GM23248 (cell line): ENCODE data around the gene CDK15. TPM values are rescaled to one million over a fixed set of nuclear protein-coding genes. Genes with fewer than 3 reads are reported as not detected.

Experiments
- DNase-seq: peaks from one replicate; pipeline ENCODE4 v3.0.0-alpha.2; 2015
- H2AFZ ChIP-seq: fragments of 200-600 bp; sonication (generic); 2 replicates; pipeline ENCODE4 v1.6.1; 2016; ENCODE audit warnings: antibody characterized with exemption
- H3F3A ChIP-seq: fragments of 200-600 bp; sonication (generic); 2 replicates; pipeline ENCODE4 v1.6.1; 2016; ENCODE audit warnings: mild to moderate bottlenecking, antibody characterized with exemption, mixed run types; ENCODE audit not compliant: insufficient read depth
- H3K27ac ChIP-seq: fragments of 200-600 bp; sonication (generic); 2 replicates; pipeline ENCODE4 v1.5.1; 2016; ENCODE audit warnings: mild to moderate bottlenecking
- H3K27me3 ChIP-seq: fragments of 200-600 bp; sonication (generic); replicated peaks from 2 replicates; pipeline ENCODE4 v1.6.1; 2016; ENCODE audit warnings: mild to moderate bottlenecking; ENCODE audit not compliant: insufficient read depth
- H3K36me3 ChIP-seq: fragments of 200-600 bp; sonication (generic); 2 replicates; pipeline ENCODE4 v1.6.1; 2016; ENCODE audit warnings: low read depth, mild to moderate bottlenecking
- H3K4me1 ChIP-seq: fragments of 200-600 bp; sonication (generic); 2 replicates; pipeline ENCODE4 v1.6.1; 2016; ENCODE audit warnings: mild to moderate bottlenecking; ENCODE audit not compliant: insufficient read depth
- H3K4me2 ChIP-seq: fragments of 200-600 bp; sonication (generic); one replicate; pipeline ENCODE4 v1.6.1; 2016; ENCODE audit warnings: mild to moderate bottlenecking; ENCODE audit not compliant: unreplicated experiment
- H3K4me3 ChIP-seq: fragments of 200-600 bp; sonication (generic); 2 replicates; pipeline ENCODE4 v1.5.1; 2016; ENCODE audit warnings: mild to moderate bottlenecking
- H3K79me2 ChIP-seq: fragments of 200-600 bp; sonication (generic); 2 replicates; pipeline ENCODE4 v1.6.1; 2016; ENCODE audit warnings: mild to moderate bottlenecking; ENCODE audit not compliant: insufficient read depth
- H3K9ac ChIP-seq: fragments of 200-600 bp; sonication (generic); 2 replicates; pipeline ENCODE4 v1.6.1; 2016; ENCODE audit warnings: mild to moderate bottlenecking
- H3K9me2 ChIP-seq: fragments of 200-600 bp; sonication (generic); 2 replicates; pipeline ENCODE4 v1.6.1; 2016; ENCODE audit warnings: mixed run types, mild to moderate bottlenecking, moderate library complexity; ENCODE audit not compliant: insufficient read depth
- H3K9me3 ChIP-seq: fragments of 200-600 bp; sonication (generic); one replicate; pipeline ENCODE4 v1.6.1; 2017; ENCODE audit warnings: low read depth
- H4K20me1 ChIP-seq: fragments of 200-600 bp; sonication (generic); 2 replicates; pipeline ENCODE4 v1.6.0; 2016; ENCODE audit not compliant: insufficient read depth
- EZH2 ChIP-seq: fragments of 200-600 bp; sonication (generic); IDR thresholded peaks from 2 replicates; pipeline ENCODE4 v1.6.1; 2018; ENCODE audit warnings: antibody characterized with exemption, mild to moderate bottlenecking; ENCODE audit not compliant: insufficient read depth, poor library complexity, severe bottlenecking
- EZH2phosphoT487 ChIP-seq: fragments of 200-600 bp; sonication (generic); IDR thresholded peaks from 2 replicates; pipeline ENCODE4 v1.6.1; 2018; ENCODE audit warnings: antibody characterized with exemption, moderate library complexity, mild to moderate bottlenecking, low read depth; ENCODE audit not compliant: insufficient read depth
- WGBS, 2 experiments: methylation state at CpG; one replicate each; pipeline ENCODE4 v1.1.6; 2015 to 2017; ENCODE audit warnings: low lambda C conversion rate in 2 of 2, low coverage in 1 of 2; ENCODE audit errors: missing lambda C conversion rate in 2 of 2; 5-methylcytosine and 5-hydroxymethylcytosine counted together
- in situ Hi-C: fragments of 300-500 bp; cut with MboI; formaldehyde crosslinking; loops from 2 replicates; pipeline ENCODE4 v1.15.0; 2020
- polyA plus RNA-seq: library from polyadenylated mRNA; unstranded; fragments of >200 nt; fragmentation: Nextera tagmentation; extraction: Ambion mirVana; gene quantifications from 2 replicates; pipeline ENCODE4 v1.2.1, GENCODE V29; 2016
- total RNA-seq: library from RNA; depleted of rRNA; stranded (reverse); fragments of >200 nt; shearing (Covaris generic); gene quantifications from 2 replicates; pipeline ENCODE4 v1.2.3, GENCODE V29; 2014

Gene CDK15
- total and polyA plus RNA-seq, 2 experiments from 2014 or later: 0.88 to 1.3 TPM

GRCh38 chr2:201785135-201785534 lies 21.2 kb upstream of the CDK15 start:
- no peak for DNase-seq
- Histone ChIP-seq H3K9ac (no peak overlapping the region), H3K4me2 (no peak overlapping the region), H4K20me1 (no peaks in the 10 kb centered on the region), H3K4me1 (peaks cover 9% of the 10 kb centered on the region; the same call in 1 of the 2 replicates), H3K36me3 (no peaks in the 10 kb centered on the region), H3K79me2 (peaks cover 6% of the 10 kb centered on the region), H3K9me3 (no peaks in the 10 kb centered on the region), H3K4me3 (no peak overlapping the region), H3K27ac (no peak overlapping the region), H3K9me2 (no peaks in the 10 kb centered on the region), H3K27me3 (no peaks in the 10 kb centered on the region), H2AFZ (no peak overlapping the region), H3F3A (peaks cover 6% of the 10 kb centered on the region; the same call in 1 of the 2 replicates)
- no peak for TF ChIP-seq EZH2phosphoT487
- in situ Hi-C loops: no loop called here
- 63 to 64% methylated on average over 4 of the region's 4 CpGs for WGBS, 2 experiments

- H3F3A ChIP-seq: peaks cover 6% of the 10 kb centered on the region; the same call in 1 of the 2 replicates
- peak; percentile 52 for DNase-seq
- in situ Hi-C loops: no loop called here
- H3K9me3 ChIP-seq: no peaks in the 10 kb centered on the region
- H3K4me2 ChIP-seq: no peak overlapping the region
- H3K9ac ChIP-seq: no peak overlapping the region
- H3K4me3 ChIP-seq: no peak overlapping the region
- H3K36me3 ChIP-seq: no peaks in the 10 kb centered on the region
- TF ChIP-seq EZH2 (no peak), EZH2phosphoT487 (no peak)
- no peaks in the 10 kb centered on the region for H3K27me3 ChIP-seq
- no peaks in the 10 kb centered on the region for H4K20me1 ChIP-seq
- no peaks in the 10 kb centered on the region for H3K79me2 ChIP-seq
- peak overlapping the region; percentile 13 for H2AFZ ChIP-seq
- H3K9me2 ChIP-seq: no peaks in the 10 kb centered on the region
- H3K27ac ChIP-seq: no peak overlapping the region
- H3K4me1 ChIP-seq: peaks cover 9% of the 10 kb centered on the region; the same call in 1 of the 2 replicates
These were observed 19.9 kb upstream of the CDK15 start for GRCh38 chr2:201786471-201786870.

GRCh38 chr2:201788371-201788770 lies 18.0 kb upstream of the CDK15 start:
- no peaks in the 10 kb centered on the region for H3K9me2 ChIP-seq
- in situ Hi-C loops: no loop called here
- H2AFZ ChIP-seq: no peak overlapping the region
- 90 to 100% methylated on average over 3 of the region's 3 CpGs for WGBS, 2 experiments
- H3K36me3 ChIP-seq: no peaks in the 10 kb centered on the region
- H3K27me3 ChIP-seq: no peaks in the 10 kb centered on the region
- H3K4me3 ChIP-seq: no peak overlapping the region
- no peak overlapping the region for H3K9ac ChIP-seq
- no peaks in the 10 kb centered on the region for H3K9me3 ChIP-seq
- TF ChIP-seq EZH2 (no peak), EZH2phosphoT487 (no peak)
- DNase-seq: no peak
- peaks cover 7% of the 10 kb centered on the region; the same call in 1 of the 2 replicates for H3F3A ChIP-seq
- no peaks in the 10 kb centered on the region for H3K79me2 ChIP-seq
- H3K4me1 ChIP-seq: peaks cover 14% of the 10 kb centered on the region; the same call in 1 of the 2 replicates
- H3K27ac ChIP-seq: no peak overlapping the region
- no peaks in the 10 kb centered on the region for H4K20me1 ChIP-seq
- H3K4me2 ChIP-seq: no peak overlapping the region

DNA sequence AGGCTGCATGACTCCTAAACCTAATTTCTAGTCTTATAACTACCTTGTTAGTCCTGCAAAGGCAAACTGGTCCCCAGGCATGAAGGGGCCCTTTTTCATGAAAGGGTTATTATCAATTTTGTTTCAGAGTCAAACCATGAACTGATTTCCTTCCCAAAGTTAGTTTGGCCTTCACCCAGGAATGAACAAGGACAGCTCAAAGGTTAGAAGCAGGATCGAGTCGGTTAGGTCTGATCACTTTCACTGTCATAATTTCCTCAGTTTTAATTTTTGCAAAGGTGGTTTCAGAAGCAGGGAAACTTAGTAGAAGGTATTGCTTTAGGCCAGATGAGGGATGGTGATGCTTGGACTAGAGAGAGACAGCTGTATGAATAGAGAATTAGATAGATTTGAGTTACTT lies 16.9 kb upstream of the CDK15 start:
- Histone ChIP-seq H3K4me2 (no peak overlapping the region), H2AFZ (no peak overlapping the region), H3K27me3 (no peaks in the 10 kb centered on the region), H3K36me3 (no peaks in the 10 kb centered on the region), H3K9me2 (no peaks in the 10 kb centered on the region), H4K20me1 (no peaks in the 10 kb centered on the region), H3K4me3 (no peak overlapping the region), H3K9me3 (no peaks in the 10 kb centered on the region), H3K4me1 (peaks cover 22% of the 10 kb centered on the region), H3K79me2 (no peaks in the 10 kb centered on the region), H3K9ac (no peak overlapping the region), H3K27ac (no peak overlapping the region), H3F3A (peaks cover 10% of the 10 kb centered on the region; the same call in 1 of the 2 replicates)
- in situ Hi-C loops: no loop called here
- DNase-seq: no peak
- WGBS, 2 experiments: 78 to 88% methylated on average over 2 of the region's 2 CpGs
- TF ChIP-seq EZH2phosphoT487: no peak
- TF ChIP-seq EZH2: no peak

- Histone ChIP-seq H3K4me1 (peaks cover 22% of the 10 kb centered on the region), H4K20me1 (no peaks in the 10 kb centered on the region), H3K4me3 (no peak overlapping the region), H3K36me3 (no peaks in the 10 kb centered on the region), H3K79me2 (no peaks in the 10 kb centered on the region), H3K9me2 (no peaks in the 10 kb centered on the region), H3K27me3 (no peaks in the 10 kb centered on the region), H3K4me2 (no peak overlapping the region), H2AFZ (no peak overlapping the region), H3K9me3 (no peaks in the 10 kb centered on the region), H3K27ac (no peak overlapping the region), H3K9ac (no peak overlapping the region), H3F3A (peaks cover 10% of the 10 kb centered on the region; the same call in 1 of the 2 replicates)
- TF ChIP-seq EZH2 (no peak), EZH2phosphoT487 (no peak)
- WGBS, 2 experiments: 97 to 98% methylated on average over 3 of the region's 3 CpGs
- DNase-seq: no peak
- in situ Hi-C loops: loop anchor here (10.0 kb wide), 1 partner anchor 395 kb away; no protein-coding TSS in a partner anchor
These were observed 16.0 kb upstream of the CDK15 start for GRCh38 chr2:201790291-201790690.
